Osteoblast (primary cell): ENCODE data around the gene SPATA13. TPM values are rescaled to one million over a fixed set of nuclear protein-coding genes. Genes with fewer than 3 reads are reported as not detected.
A peak's percentile ranks its signal among the peaks of the same experiment; 100 is the strongest.

Source experiments
- DNase-seq: peaks from one replicate; pipeline ENCODE4 v3.0.0; 2011; ENCODE audit warnings: low spot score, mixed read lengths; ENCODE audit not compliant: insufficient read length; ENCODE audit errors: missing footprints
- H2AFZ ChIP-seq: 2 replicates; pipeline ENCODE4 v1.6.0; 2011; ENCODE audit warnings: mild to moderate bottlenecking, low read length
- H3K27ac ChIP-seq: 2 replicates; pipeline ENCODE4 v1.5.1; 2011; ENCODE audit warnings: mild to moderate bottlenecking, low read depth, low read length, moderate library complexity
- H3K27me3 ChIP-seq: 2 replicates; pipeline ENCODE4 v1.6.0; 2012; ENCODE audit warnings: mild to moderate bottlenecking, control low read depth, inconsistent platforms, low read length, moderate library complexity; ENCODE audit not compliant: insufficient read depth
- H3K36me3 ChIP-seq: 2 replicates; pipeline ENCODE4 v1.5.1; 2011; ENCODE audit warnings: mild to moderate bottlenecking, low read length, control low read depth, moderate library complexity; ENCODE audit not compliant: insufficient read depth
- H3K4me1 ChIP-seq: 2 replicates; pipeline ENCODE4 v1.5.1; 2011; ENCODE audit warnings: mild to moderate bottlenecking, low read length, control low read depth, moderate library complexity; ENCODE audit not compliant: insufficient read depth
- H3K4me2 ChIP-seq: 2 replicates; pipeline ENCODE4 v1.6.0; 2011; ENCODE audit warnings: mild to moderate bottlenecking, low read length; ENCODE audit not compliant: insufficient read depth
- H3K4me3 ChIP-seq: fragments of 200-600 bp; sonication (generic); 3 replicates; pipeline ENCODE4 v1.5.1; 2012; ENCODE audit warnings: mild to moderate bottlenecking, low read length, inconsistent platforms; ENCODE audit not compliant: insufficient read depth
- H3K79me2 ChIP-seq: 2 replicates; pipeline ENCODE4 v1.6.0; 2012; ENCODE audit warnings: mild to moderate bottlenecking, low read length, control low read depth, inconsistent platforms; ENCODE audit not compliant: insufficient read depth
- H3K9me3 ChIP-seq: 2 replicates; pipeline ENCODE4 v1.5.1; 2011; ENCODE audit warnings: low read depth, low read length, control low read depth
- H4K20me1 ChIP-seq: 2 replicates; pipeline ENCODE4 v1.6.0; 2012; ENCODE audit warnings: mild to moderate bottlenecking, low read length, control low read depth; ENCODE audit not compliant: insufficient read depth
- CTCF ChIP-seq: IDR thresholded peaks from 2 replicates; pipeline ENCODE4 v1.5.1; 2011; ENCODE audit warnings: mild to moderate bottlenecking, low read depth, low read length, moderate library complexity; ENCODE audit errors: extremely low read depth
- total RNA-seq: library from RNA; depleted of rRNA; stranded (reverse); fragments of >200 nt; gene quantifications from 2 replicates; pipeline ENCODE4 v1.2.3, GENCODE V29; 2012

The SPATA13 gene
- total RNA-seq, 1 donor = 40.2 TPM

GRCh38 chr13:24145674-24146073 lies 14.8 kb upstream of the SPATA13 start:
- Histone ChIP-seq H3K27me3 (no peaks in the 10 kb centered on the region), H3K9me3 (no peaks in the 10 kb centered on the region), H2AFZ (no peak overlapping the region), H4K20me1 (no peaks in the 10 kb centered on the region), H3K79me2 (no peaks in the 10 kb centered on the region), H3K4me3 (no peak overlapping the region), H3K4me1 (peaks cover 17% of the 10 kb centered on the region), H3K36me3 (no peaks in the 10 kb centered on the region), H3K27ac (no peak overlapping the region), H3K4me2 (no peak overlapping the region)
- no peak for TF ChIP-seq CTCF
- DNase-seq = no peak

DNA sequence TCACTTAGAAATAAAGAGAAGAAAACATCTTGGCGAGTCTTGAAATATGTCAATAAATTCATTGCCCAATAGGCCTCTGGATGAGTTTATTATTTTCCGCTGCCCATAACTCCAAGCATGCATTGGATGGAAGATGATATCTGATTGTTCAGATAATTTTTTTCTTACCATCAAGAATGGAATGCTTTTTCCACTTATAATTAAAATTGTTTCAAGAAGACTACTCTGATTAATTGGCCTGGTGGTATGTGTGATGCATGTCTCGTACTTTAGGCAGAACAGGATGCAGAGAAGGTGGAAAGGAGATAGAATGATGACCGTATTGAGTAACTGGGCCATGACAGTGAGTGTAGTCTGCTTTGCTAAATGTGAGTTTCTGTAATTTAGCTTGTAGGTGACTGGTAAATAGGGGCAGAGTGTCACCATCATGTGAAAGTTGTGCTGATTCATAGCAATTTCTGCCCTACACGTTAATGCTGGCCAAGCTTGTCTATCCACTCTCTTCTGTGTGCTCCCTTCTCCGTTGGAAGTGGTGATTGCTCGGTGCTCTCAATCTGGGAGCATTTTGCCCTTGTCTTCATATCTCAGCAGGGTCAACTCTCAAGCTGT lies 13.5 kb upstream of the SPATA13 start:
- Histone ChIP-seq H4K20me1 (no peaks in the 10 kb centered on the region), H3K4me1 (peaks cover 17% of the 10 kb centered on the region), H3K27ac (no peak overlapping the region), H3K9me3 (no peaks in the 10 kb centered on the region), H3K4me3 (no peak overlapping the region), H3K36me3 (no peaks in the 10 kb centered on the region), H3K27me3 (no peaks in the 10 kb centered on the region), H3K79me2 (no peaks in the 10 kb centered on the region), H2AFZ (no peak overlapping the region), H3K4me2 (no peak overlapping the region)
- TF ChIP-seq CTCF = no peak
- DNase-seq = no peak

- no peak for DNase-seq
- H3K4me2 ChIP-seq = no peak overlapping the region
- no peaks in the 10 kb centered on the region for H3K9me3 ChIP-seq
- H3K36me3 ChIP-seq = no peaks in the 10 kb centered on the region
- H4K20me1 ChIP-seq = no peaks in the 10 kb centered on the region
- H3K27me3 ChIP-seq = no peaks in the 10 kb centered on the region
- H3K79me2 ChIP-seq = no peaks in the 10 kb centered on the region
- no peak overlapping the region for H3K27ac ChIP-seq
- H3K4me3 ChIP-seq = no peak overlapping the region
- no peak for TF ChIP-seq CTCF
- H3K4me1 ChIP-seq = peaks cover 17% of the 10 kb centered on the region
- H2AFZ ChIP-seq = no peak overlapping the region
Observed at GRCh38 chr13:24147570-24147963, 13.0 kb upstream of the SPATA13 start.

DNA sequence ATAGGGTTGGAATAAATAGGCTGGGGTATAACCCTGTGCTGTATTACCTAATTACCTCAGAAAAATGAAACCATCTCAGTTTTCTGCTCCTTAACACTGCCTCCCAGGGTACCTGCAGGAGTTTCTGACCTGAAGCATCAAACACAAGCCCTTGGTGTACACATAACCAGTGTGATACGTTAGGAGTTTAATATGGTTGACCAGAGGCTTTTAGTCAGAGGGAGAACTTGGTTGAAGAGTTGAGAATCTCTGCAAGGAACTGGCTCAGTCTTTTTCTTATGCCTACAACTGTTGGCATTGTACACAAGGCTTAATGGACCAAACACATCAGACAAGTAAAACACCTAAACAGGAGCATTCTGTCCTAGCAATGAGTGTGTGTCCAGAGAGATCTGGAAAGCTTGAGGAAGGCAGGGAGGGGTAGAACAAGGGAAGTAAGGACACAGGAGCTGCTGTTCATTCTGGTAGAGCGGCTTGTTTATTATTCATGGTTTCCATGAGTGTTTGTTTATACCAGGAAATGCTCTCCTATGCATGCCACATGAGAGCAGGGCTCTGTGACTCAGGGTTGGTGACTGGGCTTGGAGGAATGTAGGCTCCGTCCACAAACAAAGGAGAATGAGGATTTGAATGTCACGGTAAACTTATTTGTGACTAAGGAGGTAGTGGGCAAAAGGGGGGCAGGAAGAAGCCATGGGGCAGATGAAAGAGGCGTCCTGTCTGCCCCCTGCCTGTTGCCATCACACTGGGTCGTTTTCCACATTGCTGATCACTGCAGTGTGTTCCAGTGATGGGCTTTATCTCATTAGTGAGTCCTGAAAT lies 11.9 kb upstream of the SPATA13 start:
- no peak for TF ChIP-seq CTCF
- peaks cover 17% of the 10 kb centered on the region for H3K4me1 ChIP-seq

More for the DNA sequence above, 11.9 kb upstream of the SPATA13 start:
- Histone ChIP-seq H2AFZ (peak overlapping the region; percentile 45), H4K20me1 (no peaks in the 10 kb centered on the region), H3K36me3 (no peaks in the 10 kb centered on the region), H3K9me3 (no peaks in the 10 kb centered on the region), H3K79me2 (no peaks in the 10 kb centered on the region), H3K4me3 (peak overlapping the region; percentile 9), H3K27me3 (no peaks in the 10 kb centered on the region), H3K4me2 (peak overlapping the region; percentile 35), H3K27ac (peak overlapping the region; percentile 58)
- DNase-seq = peak; percentile 98
